ENCODE results near the gene CACNA1S. TPM values are rescaled to one million over a fixed set of nuclear protein-coding genes. Genes with fewer than 3 reads are reported as not detected.

The CACNA1S gene
- total RNA-seq, 1 donor from 2014 or later = 0.06 TPM

DNA sequence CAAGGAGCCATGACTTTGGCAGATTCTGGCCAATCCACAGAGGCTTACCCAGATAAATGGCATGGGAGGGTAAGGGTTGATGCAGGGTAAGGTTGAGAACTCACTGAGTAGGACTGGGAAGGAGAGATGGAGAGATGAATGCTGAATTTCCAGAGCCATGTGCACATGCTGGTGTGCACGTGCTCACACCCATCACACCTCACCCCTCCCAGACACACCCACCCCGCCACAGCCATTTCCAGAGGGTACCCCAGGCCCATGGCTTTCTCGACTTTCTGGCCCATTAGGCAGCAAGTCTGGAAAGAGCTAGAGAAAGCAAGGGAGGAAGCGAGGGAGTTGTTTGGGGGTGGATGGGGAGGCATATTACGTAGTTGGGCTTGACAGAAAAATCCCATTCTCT, 1.6 kb downstream of the CACNA1S start:
- DNase-seq (no peak), ATAC-seq (no peak)
- intact Hi-C loops (cut with DNase I) = no loop called here
- Histone ChIP-seq H3K27ac (no peak overlapping the region), H3K4me3 (no peak overlapping the region), H3K9me3 (no peaks in the 10 kb centered on the region), H3K36me3 (no peaks in the 10 kb centered on the region), H3K4me1 (peaks cover 3% of the 10 kb centered on the region), H3K27me3 (ENCODE audit: low read depth) (peaks cover 7% of the 10 kb centered on the region)
- TF ChIP-seq CTCF (IDR thresholded peaks at IDR 0.05) = no peak

GRCh38 chr1:201110138-201110537, 2.1 kb downstream of the CACNA1S start:
- no peak for DNase-seq
- Histone ChIP-seq H3K36me3 (no peaks in the 10 kb centered on the region), H3K27ac (no peak overlapping the region), H3K4me3 (no peak overlapping the region), H3K9me3 (no peaks in the 10 kb centered on the region), H3K4me1 (peaks cover 3% of the 10 kb centered on the region), H3K27me3 (ENCODE audit: low read depth) (peaks cover 5% of the 10 kb centered on the region)
- intact Hi-C loops (cut with DNase I) = no loop called here
- ATAC-seq = no peak
- TF ChIP-seq CTCF (IDR thresholded peaks at IDR 0.05) = no peak

DNA sequence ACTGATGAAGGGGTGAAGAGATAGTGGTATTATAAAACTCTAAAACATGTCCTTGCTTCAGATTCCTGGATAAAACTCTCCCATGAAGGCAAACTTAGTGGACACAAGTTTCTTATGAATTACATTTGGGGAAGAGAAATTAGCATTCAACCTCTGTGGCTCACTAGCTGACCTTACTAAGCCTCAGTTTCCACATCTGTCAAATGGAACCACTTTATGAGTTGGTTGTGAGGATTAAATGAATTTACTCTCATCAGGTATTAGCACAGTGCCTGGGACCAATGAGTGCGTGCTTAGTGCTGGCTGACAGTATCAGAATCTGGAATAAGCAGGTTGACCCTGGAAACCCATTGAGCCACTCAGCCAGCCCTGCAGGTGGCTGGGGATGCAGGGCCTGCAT, 2.6 kb downstream of the CACNA1S start:
- no peak overlapping the region for H3K4me3 ChIP-seq
- ATAC-seq = no peak
- no peak for TF ChIP-seq CTCF (IDR thresholded peaks at IDR 0.05)
- H3K36me3 ChIP-seq = no peaks in the 10 kb centered on the region
- H3K27me3 ChIP-seq (ENCODE audit: low read depth) = no peaks in the 10 kb centered on the region
- intact Hi-C loops (cut with DNase I) = no loop called here
- no peaks in the 10 kb centered on the region for H3K9me3 ChIP-seq
- H3K4me1 ChIP-seq = peaks cover 3% of the 10 kb centered on the region
- H3K27ac ChIP-seq = no peak overlapping the region
- DNase-seq = no peak

GRCh38 chr1:201108614-201109013, 3.6 kb downstream of the CACNA1S start:
- H3K4me3 ChIP-seq = no peak overlapping the region
- ATAC-seq (no peak), DNase-seq (no peak)
- H3K4me1 ChIP-seq = no peaks in the 10 kb centered on the region
- H3K36me3 ChIP-seq = no peaks in the 10 kb centered on the region
- TF ChIP-seq CTCF (IDR thresholded peaks at IDR 0.05) = no peak
- no peaks in the 10 kb centered on the region for H3K27me3 ChIP-seq (ENCODE audit: low read depth)
- no peaks in the 10 kb centered on the region for H3K9me3 ChIP-seq
- no peak overlapping the region for H3K27ac ChIP-seq
- intact Hi-C loops (cut with DNase I) = no loop called here

- no peaks in the 10 kb centered on the region for H3K27me3 ChIP-seq (ENCODE audit: low read depth)
- TF ChIP-seq CTCF (IDR thresholded peaks at IDR 0.05) = no peak
- intact Hi-C loops (cut with DNase I) = no loop called here
- no peak overlapping the region for H3K4me3 ChIP-seq
- no peaks in the 10 kb centered on the region for H3K36me3 ChIP-seq
- ATAC-seq (no peak), DNase-seq (no peak)
- no peaks in the 10 kb centered on the region for H3K9me3 ChIP-seq
- H3K4me1 ChIP-seq = no peaks in the 10 kb centered on the region
- H3K27ac ChIP-seq = no peak overlapping the region
Measured at GRCh38 chr1:201105688-201106087, 6.5 kb downstream of the CACNA1S start.

GRCh38 chr1:201104141-201104540, 8.1 kb downstream of the CACNA1S start:
- H3K27me3 ChIP-seq (ENCODE audit: low read depth) = no peaks in the 10 kb centered on the region
- no peak for TF ChIP-seq CTCF (IDR thresholded peaks at IDR 0.05)
- no peak overlapping the region for H3K4me3 ChIP-seq

More at GRCh38 chr1:201104141-201104540, 8.1 kb downstream of the CACNA1S start:
- intact Hi-C loops (cut with DNase I) = no loop called here
- ATAC-seq = no peak
- H3K9me3 ChIP-seq = no peaks in the 10 kb centered on the region
- no peaks in the 10 kb centered on the region for H3K36me3 ChIP-seq
- H3K4me1 ChIP-seq = no peaks in the 10 kb centered on the region
- DNase-seq = no peak
- no peak overlapping the region for H3K27ac ChIP-seq
